Fibroblast of lung (primary cell): Measurements from ENCODE around the gene POLR2J. TPM values are rescaled to one million over a fixed set of nuclear protein-coding genes. Genes with fewer than 3 reads are reported as not detected.

Experiments used
- DNase-seq, 2 donors: peaks; one replicate each; pipeline versions ENCODE4 v3.0.0 to v3.0.0-alpha.2; 2010; ENCODE audit warnings: low read depth in 2 of 2
- H2AFZ ChIP-seq: 2 replicates; pipeline ENCODE4 v1.5.1; 2012; ENCODE audit warnings: low read length, control low read depth, inconsistent platforms
- H3K27ac ChIP-seq: 2 replicates; pipeline ENCODE4 v1.5.1; 2011; ENCODE audit warnings: low read length, control low read depth; ENCODE audit not compliant: insufficient read depth
- H3K27me3 ChIP-seq: 2 replicates; pipeline ENCODE4 v1.5.1; 2011; ENCODE audit warnings: mild to moderate bottlenecking, low read length; ENCODE audit not compliant: control insufficient read depth, insufficient read depth
- H3K36me3 ChIP-seq: 2 replicates; pipeline ENCODE4 v1.5.1; 2011; ENCODE audit warnings: low read length; ENCODE audit not compliant: control insufficient read depth, insufficient read depth
- H3K4me1 ChIP-seq: 2 replicates; pipeline ENCODE4 v1.5.1; 2011; ENCODE audit warnings: low read length; ENCODE audit not compliant: control insufficient read depth, insufficient read depth; ENCODE audit errors: extremely low read depth
- H3K4me2 ChIP-seq: 2 replicates; pipeline ENCODE4 v1.5.1; 2011; ENCODE audit warnings: low read length, control low read depth; ENCODE audit not compliant: insufficient read depth; ENCODE audit errors: extremely low read depth
- H3K4me3 ChIP-seq, 4 experiments: fragments of 200-600 bp in 1 of 4; sonication (generic) in 1 of 4; replicated peaks in 1 of 4; 2 replicates each; pipeline ENCODE4 v1.5.1; 2011 to 2016; ENCODE audit warnings: low read length in 4 of 4, low read depth in 3 of 4, mild to moderate bottlenecking in 3 of 4, control low read depth in 2 of 4, inconsistent platforms in 1 of 4, mixed read lengths in 1 of 4; ENCODE audit not compliant: insufficient read depth in 1 of 4; ENCODE audit errors: control extremely low read depth in 1 of 4
- H3K79me2 ChIP-seq: 2 replicates; pipeline ENCODE4 v1.5.1; 2012; ENCODE audit warnings: mild to moderate bottlenecking, low read length, inconsistent platforms; ENCODE audit not compliant: control insufficient read depth, insufficient read depth
- H3K9ac ChIP-seq: 2 replicates; pipeline ENCODE4 v1.5.1; 2011; ENCODE audit warnings: mild to moderate bottlenecking, low read length, control low read depth; ENCODE audit not compliant: insufficient read depth
- H3K9me3 ChIP-seq: 2 replicates; pipeline ENCODE4 v1.5.1; 2012; ENCODE audit warnings: low read depth, low read length; ENCODE audit not compliant: control insufficient read depth, insufficient read depth
- H4K20me1 ChIP-seq: 2 replicates; pipeline ENCODE4 v1.5.1; 2011; ENCODE audit warnings: low read length; ENCODE audit not compliant: control insufficient read depth, insufficient read depth; ENCODE audit errors: extremely low read depth
- EZH2 ChIP-seq: IDR thresholded peaks from 2 replicates; pipeline ENCODE4 v1.5.1; 2012; ENCODE audit warnings: low read length, control low read depth, mild to moderate bottlenecking; ENCODE audit errors: missing control alignments
- polyA plus RNA-seq, 2 donors: library from polyadenylated mRNA; depleted of rRNA in 1 of 2; stranded (reverse) in 1 of 2; unstranded in 1 of 2; fragments of >200 nt; gene quantifications; 2 replicates each; pipeline ENCODE4 v1.2.1, GENCODE V29; 2011 to 2012; ENCODE audit warnings: missing spikeins in 1 of 2
- total RNA-seq: library from RNA; depleted of rRNA; stranded (reverse); fragments of >200 nt; gene quantifications from 2 replicates; pipeline ENCODE4 v1.2.1, GENCODE V29; 2014
- TF ChIP-seq, protein P1 (sequence below), 2 donors: IDR thresholded peaks in 1 of 2; conservative IDR thresholded peaks in 1 of 2; 1 replicate in 1 of 2; 2 replicates in 1 of 2; pipeline ENCODE4 v1.5.1; 2011 to 2012; ENCODE audit warnings: low read length in 2 of 2, control low read depth in 1 of 2, inconsistent platforms in 1 of 2, low read depth in 1 of 2, mild to moderate bottlenecking in 1 of 2

Gene POLR2J
- total and polyA plus RNA-seq, 2 donors (not counting 1 experiment from before 2014, with no cell fraction given), result 37.2 to 55.3 TPM

GRCh38 chr7:102463841-102464576, 14.7 kb downstream of the POLR2J start:
- peak overlapping the region; percentile 72 for H3K27ac ChIP-seq
- DNase-seq, result no peak

GRCh38 chr7:102460467-102460866, 18.3 kb downstream of the POLR2J start:
- Histone ChIP-seq H3K4me1 (peaks cover 4% of the 10 kb centered on the region), H3K9me3 (no peaks in the 10 kb centered on the region), H2AFZ (no peak overlapping the region), H3K79me2 (peaks cover 13% of the 10 kb centered on the region), H3K27me3 (no peaks in the 10 kb centered on the region), H4K20me1 (no peaks in the 10 kb centered on the region), H3K27ac (no peak overlapping the region), H3K9ac (no peak overlapping the region), H3K36me3 (peaks cover 6% of the 10 kb centered on the region), H3K4me2 (no peak overlapping the region), H3K4me3 (no peak overlapping the region)
- DNase-seq, result no peak
- TF ChIP-seq, protein P1, sequence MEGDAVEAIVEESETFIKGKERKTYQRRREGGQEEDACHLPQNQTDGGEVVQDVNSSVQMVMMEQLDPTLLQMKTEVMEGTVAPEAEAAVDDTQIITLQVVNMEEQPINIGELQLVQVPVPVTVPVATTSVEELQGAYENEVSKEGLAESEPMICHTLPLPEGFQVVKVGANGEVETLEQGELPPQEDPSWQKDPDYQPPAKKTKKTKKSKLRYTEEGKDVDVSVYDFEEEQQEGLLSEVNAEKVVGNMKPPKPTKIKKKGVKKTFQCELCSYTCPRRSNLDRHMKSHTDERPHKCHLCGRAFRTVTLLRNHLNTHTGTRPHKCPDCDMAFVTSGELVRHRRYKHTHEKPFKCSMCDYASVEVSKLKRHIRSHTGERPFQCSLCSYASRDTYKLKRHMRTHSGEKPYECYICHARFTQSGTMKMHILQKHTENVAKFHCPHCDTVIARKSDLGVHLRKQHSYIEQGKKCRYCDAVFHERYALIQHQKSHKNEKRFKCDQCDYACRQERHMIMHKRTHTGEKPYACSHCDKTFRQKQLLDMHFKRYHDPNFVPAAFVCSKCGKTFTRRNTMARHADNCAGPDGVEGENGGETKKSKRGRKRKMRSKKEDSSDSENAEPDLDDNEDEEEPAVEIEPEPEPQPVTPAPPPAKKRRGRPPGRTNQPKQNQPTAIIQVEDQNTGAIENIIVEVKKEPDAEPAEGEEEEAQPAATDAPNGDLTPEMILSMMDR (conservative IDR thresholded peaks at IDR 0.05 in 1 of 2, IDR thresholded peaks at IDR 0.05 in 1 of 2; ENCODE audit: low read depth in 1 of 2, low read length in 2 of 2), result no peak
- TF ChIP-seq EZH2, result no peak

More at GRCh38 chr7:102463841-102464576, 14.7 kb downstream of the POLR2J start:
- H3K4me1 ChIP-seq, result peaks cover 9% of the 10 kb centered on the region
- peak overlapping the region; percentile 100 for H3K4me2 ChIP-seq
- TF ChIP-seq EZH2, result no peak
- TF ChIP-seq, protein P1 (conservative IDR thresholded peaks at IDR 0.05 in 1 of 2, IDR thresholded peaks at IDR 0.05 in 1 of 2; ENCODE audit: low read depth in 1 of 2, low read length in 2 of 2), result no peak
- peaks cover 2% of the 10 kb centered on the region for H3K36me3 ChIP-seq
- H3K27me3 ChIP-seq, result no peaks in the 10 kb centered on the region
- peak overlapping the region; percentile 87 for H3K9ac ChIP-seq
- H3K9me3 ChIP-seq, result no peaks in the 10 kb centered on the region
- H3K79me2 ChIP-seq, result peaks cover 17% of the 10 kb centered on the region
- H4K20me1 ChIP-seq, result no peaks in the 10 kb centered on the region
- peak overlapping the region; percentile 74 to 98 (median 86) for H3K4me3 ChIP-seq
- peak overlapping the region; percentile 86 for H2AFZ ChIP-seq

- Histone ChIP-seq H3K27me3 (no peaks in the 10 kb centered on the region), H3K4me2 (no peak overlapping the region), H3K9ac (no peak overlapping the region), H3K4me3 (no peak overlapping the region), H3K27ac (no peak overlapping the region), H3K4me1 (peaks cover 4% of the 10 kb centered on the region), H3K79me2 (peaks cover 11% of the 10 kb centered on the region), H2AFZ (no peak overlapping the region), H4K20me1 (no peaks in the 10 kb centered on the region), H3K9me3 (no peaks in the 10 kb centered on the region), H3K36me3 (peaks cover 6% of the 10 kb centered on the region)
- TF ChIP-seq, protein P1 (conservative IDR thresholded peaks at IDR 0.05 in 1 of 2, IDR thresholded peaks at IDR 0.05 in 1 of 2; ENCODE audit: low read depth in 1 of 2, low read length in 2 of 2), result no peak
- no peak for TF ChIP-seq EZH2
- no peak for DNase-seq
Measured at GRCh38 chr7:102459221-102459844, 19.4 kb downstream of the POLR2J start.
